Body of pancreas (tissue), 4 donors: ENCODE results near the gene GOLGA1. TPM values are rescaled to one million over a fixed set of nuclear protein-coding genes. Genes with fewer than 3 reads are reported as not detected.
"Not testable (repeated sequence)": the region's sequence is repeated elsewhere in the genome, so short reads cannot be mapped to it uniquely, and the experiment has no call there.

Experiments used
- ATAC-seq: fragments of 150-250 bp; one replicate; pipeline ENCODE4 v1.9.1; 2016
- DNase-seq, 4 donors: peaks; one replicate each; pipeline ENCODE4 v3.0.0-alpha.2; 2019
- H3K27ac ChIP-seq, 4 donors: fragments of 200-600 bp; sonication (generic); 1 replicate in 3 of 4; 2 replicates in 1 of 4; pipeline versions ENCODE4 v1.5.1 to v1.6.1; 2016 to 2019; ENCODE audit warnings: mild to moderate bottlenecking in 1 of 4, mixed read lengths in 1 of 4, moderate library complexity in 1 of 4
- H3K27me3 ChIP-seq, 2 donors: fragments of 200-600 bp; sonication (generic); one replicate each; pipeline ENCODE4 v1.6.0; 2016; ENCODE audit warnings: mild to moderate bottlenecking in 1 of 2
- H3K36me3 ChIP-seq, 2 donors: fragments of 200-600 bp; sonication (generic); replicated peaks in 1 of 2; 2 replicates each; pipeline ENCODE4 v1.5.1; 2016; ENCODE audit warnings: low read depth in 2 of 2; ENCODE audit not compliant: insufficient read depth in 1 of 2
- H3K4me1 ChIP-seq: fragments of 200-600 bp; sonication (generic); one replicate; pipeline ENCODE4 v1.6.0; 2016
- H3K4me3 ChIP-seq, 2 donors: fragments of 200-600 bp; sonication (generic); 1 replicate in 1 of 2; 2 replicates in 1 of 2; pipeline ENCODE4 v1.5.1; 2016 to 2019
- H3K9me3 ChIP-seq, 3 donors: fragments of 200-600 bp; sonication (generic); 1 replicate in 2 of 3; 2 replicates in 1 of 3; pipeline ENCODE4 v1.5.1; 2016
- CTCF ChIP-seq, 7 experiments: fragments of 450-650 bp in 4 of 7; fragments of 200-600 bp in 3 of 7; sonication (generic) in 3 of 7; IDR thresholded peaks; one replicate each; pipeline ENCODE4 v1.5.1; 2016 to 2019; ENCODE audit warnings: antibody characterized with exemption in 7 of 7
- POLR2A ChIP-seq, 3 donors: fragments of 450-650 bp; IDR thresholded peaks; one replicate each; pipeline ENCODE4 v1.6.1; 2016; ENCODE audit warnings: antibody characterized with exemption in 3 of 3, mild to moderate bottlenecking in 2 of 3
- WGBS, 2 donors: methylation state at CpG; one replicate each; pipeline ENCODE4 v1.1.5; 2017; 5-methylcytosine and 5-hydroxymethylcytosine counted together
- intact Hi-C: fragments of 100-400 bp; cut with DNase I; formaldehyde crosslinking; loops from one replicate; pipeline ENCODE4 v1.15.1; 2023
- total RNA-seq, 2 donors: library from RNA; depleted of rRNA; stranded (reverse); fragments of >200 nt; gene quantifications; one replicate each; pipeline ENCODE4 v1.1.0, GENCODE V29; 2016

The GOLGA1 gene
- total RNA-seq, 2 donors from 2014 or later = 14.5 to 32.6 TPM

- ATAC-seq = peak; percentile 89
- Histone ChIP-seq H3K27ac (no peak within 1 kb of the TSS), H3K36me3 (peaks cover 5 to 10% of the 10 kb centered on the region in 2 donors), H3K4me1 (peaks cover 14% of the 10 kb centered on the region), H3K4me3 (peak within 1 kb of the TSS in 1 of 2 donors; percentile 9), H3K27me3 (no peaks in the 10 kb centered on the region), H3K9me3 (no peaks in the 10 kb centered on the region)
- peak; percentile 75 to 83 (median 76) for DNase-seq
- intact Hi-C loops = loop anchor here (10.0 kb wide), 1 partner anchor 292 kb away; the partner anchor contains the start of gene SCAI
- WGBS, 2 donors = 1 to 7% methylated on average over 5 to 51 of the region's 51 CpGs
- TF ChIP-seq POLR2A (IDR thresholded peaks at IDR 0.05) (no peak), CTCF (IDR thresholded peaks at IDR 0.05) (peak; percentile 96 to 99 (median 98))
These were observed 87.9 kb downstream of the GOLGA1 start, which contains the start of gene WDR38 for GRCh38 chr9:124852829-124853531. TSS of gene WDR38 (plus strand) at chr9:124853460. CDS start at chr9:124853532, 72 bp downstream.

GRCh38 chr9:124852121-124852828 is 88.6 kb downstream of the GOLGA1 start:
- H3K36me3 ChIP-seq = peaks cover 0 to 5% of the 10 kb centered on the region in 2 donors
- no peaks in the 10 kb centered on the region for H3K9me3 ChIP-seq
- ATAC-seq (no peak), DNase-seq (no peak)
- WGBS, 2 donors = 59 to 100% methylated on average over 1 to 13 of the region's 13 CpGs
- TF ChIP-seq POLR2A (IDR thresholded peaks at IDR 0.05) (no peak), CTCF (IDR thresholded peaks at IDR 0.05) (no peak)
- intact Hi-C loops = loop anchor here (10.0 kb wide), 1 partner anchor 293 kb away; the partner anchor contains the start of gene SCAI
- no peaks in the 10 kb centered on the region for H3K27me3 ChIP-seq
- H3K27ac ChIP-seq = no peak overlapping the region
- H3K4me1 ChIP-seq = peaks cover 14% of the 10 kb centered on the region
- no peak overlapping the region for H3K4me3 ChIP-seq

GRCh38 chr9:124849801-124850200 is 91.1 kb downstream of the GOLGA1 start:
- ATAC-seq = no peak
- H3K4me1 ChIP-seq = peaks cover 14% of the 10 kb centered on the region
- H3K9me3 ChIP-seq = no peaks in the 10 kb centered on the region
- intact Hi-C loops = loop anchor here (10.0 kb wide), 1 partner anchor 295 kb away; the partner anchor contains the start of gene SCAI
- WGBS, 2 donors = 41 to 51% methylated on average over 6 to 10 of the region's 10 CpGs
- DNase-seq = no peak
- H3K27me3 ChIP-seq = no peaks in the 10 kb centered on the region
- no peak overlapping the region for H3K27ac ChIP-seq
- TF ChIP-seq POLR2A (IDR thresholded peaks at IDR 0.05) = no peak
- no peak for TF ChIP-seq CTCF (IDR thresholded peaks at IDR 0.05)
- H3K36me3 ChIP-seq = no peaks in the 10 kb centered on the region
- H3K4me3 ChIP-seq = no peak overlapping the region

GRCh38 chr9:124846969-124847368 is 93.9 kb downstream of the GOLGA1 start:
- intact Hi-C loops = no loop called here
- WGBS, 2 donors = 87 to 92% methylated on average over 6 of the region's 6 CpGs
- DNase-seq (no peak), ATAC-seq (no peak)
- H3K4me1 ChIP-seq = no peaks in the 10 kb centered on the region
- H3K27ac ChIP-seq = no peak overlapping the region
- no peak overlapping the region for H3K4me3 ChIP-seq
- H3K36me3 ChIP-seq = no peaks in the 10 kb centered on the region
- no peak for TF ChIP-seq POLR2A (IDR thresholded peaks at IDR 0.05)
- TF ChIP-seq CTCF (IDR thresholded peaks at IDR 0.05) = no peak
- H3K27me3 ChIP-seq = no peaks in the 10 kb centered on the region
- H3K9me3 ChIP-seq = no peaks in the 10 kb centered on the region

GRCh38 chr9:124846467-124846866 is 94.4 kb downstream of the GOLGA1 start:
- H3K27me3 ChIP-seq, H3K9me3 ChIP-seq, DNase-seq, H3K4me3 ChIP-seq, H3K27ac ChIP-seq, ATAC-seq, intact Hi-C loops, H3K36me3 ChIP-seq, H3K4me1 ChIP-seq: not testable (repeated sequence)
- WGBS, 2 donors = 91% methylated on average over 9 of the region's 9 CpGs
